HG03066 (cell line): ENCODE data around the gene KRTAP10-7.
"Not testable (repeated sequence)": the region's sequence is repeated elsewhere in the genome, so short reads cannot be mapped to it uniquely, and the experiment has no call there.

ENCODE experiments used
- ATAC-seq: cut with Tn5 transposase; IDR thresholded peaks from one replicate; pipeline ENCODE4 v1.9.1; 2021; ENCODE audit warnings: low read depth; ENCODE audit not compliant: unreplicated experiment

KRTAP10-7 gene

GRCh38 chr21:44571844-44572782 is 28.3 kb upstream of the KRTAP10-7 start:
- ATAC-seq: no peak

- no peak for ATAC-seq
These were observed 27.3 kb upstream of the KRTAP10-7 start for GRCh38 chr21:44572959-44573583.

- not testable (repeated sequence) for ATAC-seq
These were observed 26.6 kb upstream of the KRTAP10-7 start, which contains the start of gene KRTAP10-4 for GRCh38 chr21:44573630-44574456. Gene KRTAP10-4 (plus strand): TSS chr21:44573729. CDS start chr21:44573759, 30 bp downstream.

- ATAC-seq: no peak
These were observed 25.7 kb upstream of the KRTAP10-7 start for GRCh38 chr21:44574457-44575306.

- no peak for ATAC-seq
These were observed 24.9 kb upstream of the KRTAP10-7 start for GRCh38 chr21:44575307-44576024.

- no peak for ATAC-seq
These were observed 24.4 kb upstream of the KRTAP10-7 start for GRCh38 chr21:44576025-44576420.

GRCh38 chr21:44578371-44579055 is 21.9 kb upstream of the KRTAP10-7 start:
- no peak for ATAC-seq

- ATAC-seq: no peak
These were observed 21.2 kb upstream of the KRTAP10-7 start for GRCh38 chr21:44579056-44579832.

- ATAC-seq: no peak
These were observed 20.6 kb upstream of the KRTAP10-7 start for GRCh38 chr21:44579833-44580144.

GRCh38 chr21:44580231-44580821 is 20.1 kb upstream of the KRTAP10-7 start, which contains the start of gene KRTAP10-5:
Gene KRTAP10-5 (minus strand): TSS chr21:44580604. CDS start chr21:44580578, 26 bp downstream.
- not testable (repeated sequence) for ATAC-seq

GRCh38 chr21:44581158-44581557 is 19.2 kb upstream of the KRTAP10-7 start:
- ATAC-seq: no peak

GRCh38 chr21:44582055-44582454 is 18.3 kb upstream of the KRTAP10-7 start:
- ATAC-seq: no peak

- no peak for ATAC-seq
These were observed 17.2 kb upstream of the KRTAP10-7 start for GRCh38 chr21:44583089-44583799.

- ATAC-seq: no peak
These were observed 16.6 kb upstream of the KRTAP10-7 start for GRCh38 chr21:44583800-44584147.

GRCh38 chr21:44585892-44586291 is 14.5 kb upstream of the KRTAP10-7 start:
- ATAC-seq: no peak

- ATAC-seq: no peak
These were observed 11.3 kb upstream of the KRTAP10-7 start for GRCh38 chr21:44589094-44589493.
